ENCODE results near the gene ANKRD13B.

Gene ANKRD13B

GRCh38 chr17:29568331-29569244, 24.3 kb upstream of the ANKRD13B start, which contains the start of gene TP53I13:
TP53I13 (plus strand) TSS chr17:29568701; CDS start chr17:29568759, 58 bp downstream.
- DNase-seq (ENCODE audit: low read depth): no peak
- H3K4me3 ChIP-seq (ENCODE audit: control insufficient read depth, low read depth, low read length): peak within 1 kb of the TSS; percentile 77
- no peak for TF ChIP-seq CTCF (IDR thresholded peaks at IDR 0.05; ENCODE audit: control insufficient read depth, insufficient read depth, low read depth, low read length, missing control alignments)

GRCh38 chr17:29569245-29569950, 23.5 kb upstream of the ANKRD13B start:
- no peak for TF ChIP-seq CTCF (IDR thresholded peaks at IDR 0.05; ENCODE audit: control insufficient read depth, insufficient read depth, low read depth, low read length, missing control alignments)
- DNase-seq (ENCODE audit: low read depth): no peak

GRCh38 chr17:29570521-29570920, 22.4 kb upstream of the ANKRD13B start:
- DNase-seq (ENCODE audit: low read depth): no peak
- H3K4me3 ChIP-seq (ENCODE audit: control insufficient read depth, low read depth, low read length): no peak overlapping the region
- no peak for TF ChIP-seq CTCF (IDR thresholded peaks at IDR 0.05; ENCODE audit: control insufficient read depth, insufficient read depth, low read depth, low read length, missing control alignments)

More at GRCh38 chr17:29569245-29569950, 23.5 kb upstream of the ANKRD13B start:
- H3K4me3 ChIP-seq (ENCODE audit: control insufficient read depth, low read depth, low read length): peak overlapping the region; percentile 77

DNA sequence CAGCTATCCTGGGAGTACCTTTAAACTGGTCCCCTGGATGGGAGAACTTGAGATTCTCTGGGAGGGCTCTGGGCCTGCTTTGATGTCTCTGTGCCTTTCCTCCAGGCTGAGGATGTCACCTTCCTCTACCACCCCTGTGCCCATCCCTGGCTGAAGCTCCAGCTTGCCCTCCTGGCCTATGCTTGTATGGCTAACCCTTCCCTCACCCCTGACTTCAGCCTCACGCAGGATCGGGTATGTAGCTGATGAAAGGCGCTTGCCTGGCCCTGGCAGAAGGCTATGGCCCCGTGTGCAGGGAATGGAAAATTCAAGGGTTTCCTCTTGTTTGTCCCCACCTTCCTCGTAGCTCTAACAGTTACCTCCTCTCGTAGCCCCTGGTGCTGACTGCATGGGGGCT, 21.4 kb upstream of the ANKRD13B start:
- no peak overlapping the region for H3K4me3 ChIP-seq (ENCODE audit: control insufficient read depth, low read depth, low read length)
- no peak for DNase-seq (ENCODE audit: low read depth)
- no peak for TF ChIP-seq CTCF (IDR thresholded peaks at IDR 0.05; ENCODE audit: control insufficient read depth, insufficient read depth, low read depth, low read length, missing control alignments)

DNA sequence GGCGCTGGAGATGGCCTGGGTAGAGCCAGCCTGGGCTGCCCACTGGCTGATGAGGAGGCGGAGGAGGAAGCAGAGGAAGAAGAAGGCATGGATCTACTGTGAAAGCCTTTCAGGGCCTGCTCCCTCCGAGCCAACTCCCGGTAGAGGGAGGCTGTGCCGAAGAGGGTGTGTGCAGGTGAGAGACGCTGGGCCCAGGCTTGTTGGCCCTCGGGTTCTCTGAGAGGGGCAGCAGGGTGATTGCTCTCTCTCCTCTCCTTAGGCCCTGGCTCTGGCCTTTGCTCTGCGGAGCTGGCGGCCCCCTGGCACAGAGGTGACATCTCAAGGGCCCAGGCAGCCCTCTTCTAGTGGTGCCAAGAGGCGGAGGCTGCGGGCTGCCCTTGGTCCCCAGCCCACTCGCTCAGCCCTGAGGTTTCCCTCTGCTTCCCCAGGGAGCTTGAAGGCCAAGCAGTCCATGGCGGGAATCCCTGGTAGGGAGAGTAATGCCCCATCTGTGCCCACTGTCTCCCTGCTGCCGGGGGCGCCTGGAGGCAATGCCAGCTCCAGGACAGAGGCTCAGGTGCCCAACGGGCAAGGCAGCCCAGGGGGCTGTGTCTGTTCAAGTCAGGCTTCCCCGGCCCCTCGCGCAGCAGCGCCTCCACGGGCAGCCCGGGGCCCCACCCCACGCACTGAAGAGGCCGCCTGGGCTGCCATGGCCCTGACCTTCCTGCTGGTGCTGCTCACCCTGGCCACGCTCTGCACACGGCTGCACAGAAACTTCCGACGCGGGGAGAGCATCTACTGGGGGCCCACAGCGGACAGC, 20.9 kb upstream of the ANKRD13B start:
- TF ChIP-seq CTCF (IDR thresholded peaks at IDR 0.05; ENCODE audit: control insufficient read depth, insufficient read depth, low read depth, low read length, missing control alignments): no peak
- DNase-seq (ENCODE audit: low read depth): no peak
- no peak overlapping the region; the same call in 1 of the 2 replicates for H3K4me3 ChIP-seq (ENCODE audit: control insufficient read depth, low read depth, low read length)

All from AG09309 (cell line).